Amniotic stem cell (primary cell): ENCODE results near the gene KLK2.

Experiments
- DNase-seq: peaks from one replicate; lab custom pipeline; 2025; lab: John Stamatoyannopoulos, UW

The KLK2 gene

DNA sequence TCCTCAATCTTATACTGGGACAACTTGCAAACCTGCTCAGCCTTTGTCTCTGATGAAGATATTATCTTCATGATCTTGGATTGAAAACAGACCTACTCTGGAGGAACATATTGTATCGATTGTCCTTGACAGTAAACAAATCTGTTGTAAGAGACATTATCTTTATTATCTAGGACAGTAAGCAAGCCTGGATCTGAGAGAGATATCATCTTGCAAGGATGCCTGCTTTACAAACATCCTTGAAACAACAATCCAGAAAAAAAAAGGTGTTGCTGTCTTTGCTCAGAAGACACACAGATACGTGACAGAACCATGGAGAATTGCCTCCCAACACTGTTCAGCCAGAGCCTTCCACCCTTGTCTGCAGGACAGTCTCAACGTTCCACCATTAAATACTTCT, 22.5 kb upstream of the KLK2 start:
- DNase-seq, result no peak

GRCh38 chr19:50851620-50852019, 21.6 kb upstream of the KLK2 start:
- no peak for DNase-seq

- DNase-seq, result no peak
These were observed 18.4 kb upstream of the KLK2 start, which contains the start of gene KLK3 for GRCh38 chr19:50854636-50855410. Gene KLK3 (plus strand): TSS chr19:50854915. CDS start chr19:50854956, 41 bp downstream.

GRCh38 chr19:50857366-50857765, 15.9 kb upstream of the KLK2 start:
- no peak for DNase-seq

- no peak for DNase-seq
These were observed 14.4 kb upstream of the KLK2 start for GRCh38 chr19:50858886-50859285.

- DNase-seq, result no peak
These were observed 13.4 kb upstream of the KLK2 start for GRCh38 chr19:50859849-50860248.

- no peak for DNase-seq
These were observed 12.2 kb upstream of the KLK2 start for GRCh38 chr19:50861010-50861409.

- DNase-seq, result no peak
These were observed 11.5 kb upstream of the KLK2 start for GRCh38 chr19:50861496-50862286.

DNA sequence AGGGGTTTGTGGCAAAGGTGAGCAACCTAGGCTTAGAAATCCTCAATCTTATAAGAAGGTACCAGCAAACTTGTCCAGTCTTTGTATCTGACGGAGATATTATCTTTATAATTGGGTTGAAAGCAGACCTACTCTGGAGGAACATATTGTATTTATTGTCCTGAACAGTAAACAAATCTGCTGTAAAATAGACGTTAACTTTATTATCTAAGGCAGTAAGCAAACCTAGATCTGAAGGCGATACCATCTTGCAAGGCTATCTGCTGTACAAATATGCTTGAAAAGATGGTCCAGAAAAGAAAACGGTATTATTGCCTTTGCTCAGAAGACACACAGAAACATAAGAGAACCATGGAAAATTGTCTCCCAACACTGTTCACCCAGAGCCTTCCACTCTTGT, 3.8 kb upstream of the KLK2 start:
- no peak for DNase-seq

DNA sequence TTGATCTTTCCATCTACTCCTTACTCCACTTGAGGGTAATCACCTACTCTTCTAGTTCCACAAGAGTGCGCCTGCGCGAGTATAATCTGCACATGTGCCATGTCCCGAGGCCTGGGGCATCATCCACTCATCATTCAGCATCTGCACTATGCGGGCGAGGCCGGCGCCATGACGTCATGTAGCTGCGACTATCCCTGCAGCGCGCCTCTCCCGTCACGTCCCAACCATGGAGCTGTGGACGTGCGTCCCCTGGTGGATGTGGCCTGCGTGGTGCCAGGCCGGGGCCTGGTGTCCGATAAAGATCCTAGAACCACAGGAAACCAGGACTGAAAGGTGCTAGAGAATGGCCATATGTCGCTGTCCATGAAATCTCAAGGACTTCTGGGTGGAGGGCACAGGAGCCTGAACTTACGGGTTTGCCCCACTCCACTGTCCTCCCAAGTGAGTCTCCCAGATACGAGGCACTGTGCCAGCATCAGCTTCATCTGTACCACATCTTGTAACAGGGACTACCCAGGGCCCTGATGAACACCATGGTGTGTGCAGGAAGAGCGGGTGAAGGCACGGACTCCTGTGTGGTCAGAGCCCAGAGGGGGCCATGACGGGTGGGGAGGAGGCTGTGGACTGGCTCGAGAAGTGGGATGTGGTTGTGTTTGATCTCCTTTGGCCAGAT, 2.7 kb upstream of the KLK2 start:
- no peak for DNase-seq

- DNase-seq, result no peak
These were observed 972 bp downstream of the KLK2 start for GRCh38 chr19:50874211-50874610.

GRCh38 chr19:50875795-50876422, 2.7 kb downstream of the KLK2 start:
- no peak for DNase-seq

DNA sequence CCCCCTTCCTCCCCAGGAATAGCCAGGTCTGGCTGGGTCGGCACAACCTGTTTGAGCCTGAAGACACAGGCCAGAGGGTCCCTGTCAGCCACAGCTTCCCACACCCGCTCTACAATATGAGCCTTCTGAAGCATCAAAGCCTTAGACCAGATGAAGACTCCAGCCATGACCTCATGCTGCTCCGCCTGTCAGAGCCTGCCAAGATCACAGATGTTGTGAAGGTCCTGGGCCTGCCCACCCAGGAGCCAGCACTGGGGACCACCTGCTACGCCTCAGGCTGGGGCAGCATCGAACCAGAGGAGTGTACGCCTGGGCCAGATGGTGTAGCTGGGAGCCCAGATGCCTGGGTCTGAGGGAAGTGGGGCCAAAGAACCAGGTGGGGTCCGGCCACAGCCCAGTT, 3.2 kb downstream of the KLK2 start:
- no peak for DNase-seq

DNA sequence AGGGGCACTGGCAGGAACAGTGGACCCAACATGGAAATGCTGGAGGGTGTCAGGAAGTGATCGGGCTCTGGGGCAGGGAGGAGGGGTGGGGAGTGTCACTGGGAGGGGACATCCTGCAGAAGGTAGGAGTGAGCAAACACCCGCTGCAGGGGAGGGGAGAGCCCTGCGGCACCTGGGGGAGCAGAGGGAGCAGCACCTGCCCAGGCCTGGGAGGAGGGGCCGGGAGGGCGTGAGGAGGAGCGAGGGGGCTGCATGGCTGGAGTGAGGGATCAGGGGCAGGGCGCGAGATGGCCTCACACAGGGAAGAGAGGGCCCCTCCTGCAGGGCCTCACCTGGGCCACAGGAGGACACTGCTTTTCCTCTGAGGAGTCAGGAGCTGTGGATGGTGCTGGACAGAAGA, 4.1 kb downstream of the KLK2 start:
- no peak for DNase-seq

GRCh38 chr19:50878851-50879250, 5.6 kb downstream of the KLK2 start:
- DNase-seq, result no peak

GRCh38 chr19:50880241-50880640, 7.0 kb downstream of the KLK2 start:
- no peak for DNase-seq

- no peak for DNase-seq
These were observed 8.9 kb downstream of the KLK2 start for GRCh38 chr19:50882188-50882587.

DNA sequence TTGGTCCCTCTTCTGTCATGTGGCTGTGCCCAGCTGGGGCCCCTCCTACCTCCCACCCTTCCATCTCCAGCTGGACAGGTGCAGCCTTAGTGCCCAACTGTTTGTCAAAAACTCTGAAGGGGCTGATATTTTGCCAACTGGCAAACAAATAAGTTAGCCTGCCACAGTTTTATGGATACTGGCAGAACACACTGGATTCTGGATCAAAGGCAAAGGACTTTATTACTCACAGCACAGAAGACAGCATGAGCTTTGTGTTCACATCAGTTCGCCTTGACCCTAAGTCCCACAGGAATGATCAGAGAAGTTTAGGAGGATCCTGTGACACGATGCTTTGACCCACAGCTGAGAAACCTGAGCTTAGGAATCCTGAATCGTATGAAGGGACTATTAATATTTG, 16.4 kb downstream of the KLK2 start:
- DNase-seq, result no peak

DNA sequence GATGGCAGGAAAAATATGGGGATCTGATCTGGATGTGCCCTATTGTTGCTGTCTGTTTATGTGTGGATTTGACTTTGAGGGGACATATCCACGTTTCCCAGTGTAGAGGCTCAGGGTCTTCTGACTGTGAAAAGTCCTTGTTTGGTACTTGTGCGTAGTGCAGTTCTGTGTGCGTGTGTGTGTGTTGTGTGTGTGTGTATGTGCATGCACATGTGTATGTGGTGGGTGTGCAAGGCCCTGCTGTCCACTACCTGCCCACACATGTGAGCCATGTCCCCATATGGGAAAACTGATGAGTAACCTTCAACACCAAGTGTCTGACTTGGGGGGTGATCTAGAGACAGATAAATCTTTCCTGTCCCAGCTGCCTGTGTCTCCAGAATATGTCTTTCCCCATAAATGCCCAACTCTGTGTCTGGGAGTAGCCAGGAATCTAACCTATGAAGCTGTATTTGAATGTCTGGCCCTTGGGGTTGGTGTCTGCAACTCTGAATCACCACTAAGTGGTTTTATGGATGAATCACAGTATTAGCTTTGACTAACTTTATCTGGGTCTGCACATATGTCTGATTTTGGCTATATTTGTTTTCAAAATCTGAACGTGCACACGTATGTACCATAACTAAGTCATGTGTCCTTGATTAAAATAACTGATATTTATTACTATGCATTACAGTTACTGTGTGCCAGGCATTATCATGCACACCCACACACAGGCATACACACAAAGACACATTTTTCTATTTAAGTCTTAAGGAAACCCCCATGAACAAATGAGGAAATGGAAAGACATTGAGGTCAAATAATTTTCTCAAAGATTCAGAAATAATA, 17.4 kb downstream of the KLK2 start:
- DNase-seq, result no peak

GRCh38 chr19:50891253-50891625, 18.0 kb downstream of the KLK2 start:
- no peak for DNase-seq

GRCh38 chr19:50893047-50893736, 20.0 kb downstream of the KLK2 start:
- no peak for DNase-seq
